SH-SY5Y (cell line): Measurements from ENCODE around the gene SETDB2.

Experiments used
- GATA2 ChIP-seq: IDR thresholded peaks from 2 replicates; pipeline ENCODE4 v1.6.1; 2011; ENCODE audit warnings: mild to moderate bottlenecking, low read depth, low read length
- GATA3 ChIP-seq: IDR thresholded peaks from 2 replicates; pipeline ENCODE4 v1.6.1; 2011; ENCODE audit warnings: low read depth, mild to moderate bottlenecking, low read length, moderate library complexity

GRCh38 chr13:49421391-49421790 lies 22.7 kb upstream of the SETDB2 start:
- no peak for TF ChIP-seq GATA3
- TF ChIP-seq GATA2, result no peak
